Thyroid gland (tissue), 4 donors: ENCODE data around the gene SLC2A13. TPM values are rescaled to one million over a fixed set of nuclear protein-coding genes. Genes with fewer than 3 reads are reported as not detected.
A peak's percentile ranks its signal among the peaks of the same experiment; 100 is the strongest.

Experiments
- DNase-seq, 2 donors: peaks; one replicate each; pipeline ENCODE4 v3.0.0-alpha.2; 2019
- H3K27ac ChIP-seq, 3 donors: fragments of 200-600 bp; sonication (generic); 1 replicate in 2 of 3; 2 replicates in 1 of 3; pipeline ENCODE4 v1.5.1; 2016 to 2019; ENCODE audit warnings: mild to moderate bottlenecking in 1 of 3, moderate library complexity in 1 of 3
- H3K27me3 ChIP-seq: fragments of 200-600 bp; sonication (generic); one replicate; pipeline ENCODE4 v1.5.1; 2019
- H3K36me3 ChIP-seq, 2 donors: fragments of 200-600 bp; sonication (generic); one replicate each; pipeline ENCODE4 v1.5.1; 2016 to 2019
- H3K4me1 ChIP-seq, 2 donors: fragments of 200-600 bp; sonication (generic); one replicate each; pipeline ENCODE4 v1.5.1; 2017 to 2019
- H3K4me3 ChIP-seq, 3 donors: fragments of 200-600 bp; sonication (generic); replicated peaks in 1 of 3; 1 replicate in 2 of 3; 2 replicates in 1 of 3; pipeline ENCODE4 v1.5.1; 2016; ENCODE audit warnings: mild to moderate bottlenecking in 1 of 3
- H3K9me3 ChIP-seq: fragments of 200-600 bp; sonication (generic); one replicate; pipeline ENCODE4 v1.5.1; 2017
- CTCF ChIP-seq, 6 experiments: fragments of 200-600 bp in 3 of 6; fragments of 450-650 bp in 3 of 6; sonication (generic) in 3 of 6; IDR thresholded peaks; one replicate each; pipeline ENCODE4 v1.5.1; 2016 to 2019; ENCODE audit warnings: antibody characterized with exemption in 6 of 6, mild to moderate bottlenecking in 2 of 6, inconsistent platforms in 1 of 6, moderate library complexity in 1 of 6
- POLR2A ChIP-seq, 2 donors: fragments of 450-650 bp; IDR thresholded peaks; one replicate each; pipeline ENCODE4 v1.6.1; 2017; ENCODE audit warnings: antibody characterized with exemption in 2 of 2, mild to moderate bottlenecking in 2 of 2, moderate library complexity in 1 of 2
- WGBS, 2 donors: methylation state at CpG; one replicate each; pipeline ENCODE4 v1.1.5; 2017; 5-methylcytosine and 5-hydroxymethylcytosine counted together
- intact Hi-C: fragments of 100-400 bp; cut with DNase I; formaldehyde crosslinking; loops from one replicate; pipeline ENCODE4 v1.15.1; 2023
- total RNA-seq, 4 donors: library from RNA; depleted of rRNA; stranded (reverse); fragments of >200 nt; gene quantifications; one replicate each; pipeline ENCODE4 v1.2.3, GENCODE V29; 2016

SLC2A13 gene
- 10 to 100 TPM in 2 of 4 donors, 1 to 10 TPM in 2; 9.8 to 21.3 (median 10.0) TPM for total RNA-seq

GRCh38 chr12:40105515-40106201 lies at the start of gene SLC2A13:
SLC2A13 (minus strand) TSS chr12:40106081; CDS start chr12:40105808, 273 bp downstream.
- intact Hi-C loops: loop anchor here (5.0 to 10.0 kb wide), 2 partner anchors 93 to 341 kb away; no protein-coding TSS in a partner anchor
- Histone ChIP-seq H3K27ac (peak within 1 kb of the TSS; percentile 29 to 70 (median 66)), H3K36me3 (no peaks in the 10 kb centered on the region), H3K27me3 (no peaks in the 10 kb centered on the region), H3K9me3 (no peaks in the 10 kb centered on the region), H3K4me1 (peaks cover 4 to 8% of the 10 kb centered on the region in 2 donors), H3K4me3 (peak within 1 kb of the TSS; percentile 66 to 79 (median 78))
- WGBS, 2 donors: 0 to 3% methylated on average over 4 to 21 of the region's 97 CpGs
- TF ChIP-seq CTCF (IDR thresholded peaks at IDR 0.05) (no peak), POLR2A (IDR thresholded peaks at IDR 0.05) (peak in 1 of 2 donors; percentile 73)
- DNase-seq: peak; percentile 64 to 68

GRCh38 chr12:40154381-40154780 lies 48.5 kb upstream of the SLC2A13 start:
- DNase-seq: no peak
- no peaks in the 10 kb centered on the region for H3K27me3 ChIP-seq
- peaks cover 0 to 5% of the 10 kb centered on the region in 2 donors for H3K4me1 ChIP-seq
- 87 to 93% methylated on average over 4 of the region's 4 CpGs for WGBS, 2 donors
- no peak overlapping the region for H3K4me3 ChIP-seq
- intact Hi-C loops: loop anchor here (10.0 kb wide), 1 partner anchor 70 kb away; the partner anchor contains the start of gene LRRK2
- no peaks in the 10 kb centered on the region for H3K36me3 ChIP-seq
- H3K27ac ChIP-seq: no peak overlapping the region
- no peaks in the 10 kb centered on the region for H3K9me3 ChIP-seq
- TF ChIP-seq CTCF (IDR thresholded peaks at IDR 0.05) (no peak), POLR2A (IDR thresholded peaks at IDR 0.05) (no peak)

GRCh38 chr12:40153432-40153831 lies 47.6 kb upstream of the SLC2A13 start:
- intact Hi-C loops: loop anchor here (10.0 kb wide), 1 partner anchor 71 kb away; the partner anchor contains the start of gene LRRK2
- TF ChIP-seq POLR2A (IDR thresholded peaks at IDR 0.05) (no peak), CTCF (IDR thresholded peaks at IDR 0.05) (no peak)
- Histone ChIP-seq H3K4me1 (no peaks in the 10 kb centered on the region), H3K36me3 (no peaks in the 10 kb centered on the region), H3K27ac (no peak overlapping the region), H3K9me3 (no peaks in the 10 kb centered on the region), H3K27me3 (no peaks in the 10 kb centered on the region), H3K4me3 (no peak overlapping the region)
- DNase-seq: no peak

GRCh38 chr12:40152783-40153383 lies 47.0 kb upstream of the SLC2A13 start:
- WGBS, 2 donors: 40 to 43% methylated on average over 4 of the region's 4 CpGs
- H3K27me3 ChIP-seq: no peaks in the 10 kb centered on the region
- H3K9me3 ChIP-seq: no peaks in the 10 kb centered on the region
- H3K4me1 ChIP-seq: no peaks in the 10 kb centered on the region
- DNase-seq: peak; percentile 44 to 54
- no peaks in the 10 kb centered on the region for H3K36me3 ChIP-seq
- intact Hi-C loops: loop anchor here (10.0 kb wide), 1 partner anchor 72 kb away; the partner anchor contains the start of gene LRRK2
- H3K27ac ChIP-seq: no peak overlapping the region
- H3K4me3 ChIP-seq: no peak overlapping the region
- TF ChIP-seq POLR2A (IDR thresholded peaks at IDR 0.05) (no peak), CTCF (IDR thresholded peaks at IDR 0.05) (peak; percentile 44 to 82 (median 62))
